Psoas muscle (tissue), 8 donors: ENCODE measurements around the gene PFKP. TPM values are rescaled to one million over a fixed set of nuclear protein-coding genes. Genes with fewer than 3 reads are reported as not detected.

Experiments
- ATAC-seq, 4 donors: fragments of 200-7000 bp; cut with Tn5 transposase; one replicate each; pipeline ENCODE4 v1.9.1; 2020; ENCODE audit warnings: moderate library complexity in 3 of 4, mild to moderate bottlenecking in 2 of 4
- DNase-seq, 2 donors: peaks; one replicate each; pipeline ENCODE4 v3.0.0-alpha.2; 2020
- H3K27ac ChIP-seq: fragments of 200-600 bp; one replicate; pipeline ENCODE4 v1.8.0; 2022
- H3K27me3 ChIP-seq, 3 donors: fragments of 200-600 bp in 1 of 3; one replicate each; pipeline versions ENCODE4 v1.6.1 to v1.8.0; 2013 to 2022; ENCODE audit warnings: low read length in 2 of 3, mild to moderate bottlenecking in 2 of 3, moderate library complexity in 1 of 3; ENCODE audit not compliant: insufficient read depth in 3 of 3
- H3K36me3 ChIP-seq, 2 donors: fragments of 200-600 bp in 1 of 2; one replicate each; pipeline versions ENCODE4 v1.6.1 to v1.8.0; 2013 to 2022; ENCODE audit warnings: low read depth in 1 of 2, mild to moderate bottlenecking in 1 of 2, moderate library complexity in 1 of 2; ENCODE audit not compliant: insufficient read depth in 1 of 2
- H3K4me1 ChIP-seq: fragments of 200-600 bp; one replicate; pipeline ENCODE4 v1.8.0; 2022
- H3K4me3 ChIP-seq: fragments of 200-600 bp; one replicate; pipeline ENCODE4 v1.8.0; 2022; ENCODE audit warnings: mild to moderate bottlenecking
- H3K9me3 ChIP-seq: fragments of 200-600 bp; one replicate; pipeline ENCODE4 v1.8.0; 2022
- CTCF ChIP-seq: fragments of 200-600 bp; IDR thresholded peaks from one replicate; pipeline ENCODE4 v1.8.0; 2022; ENCODE audit warnings: antibody characterized with exemption
- WGBS, 3 donors: extraction: QIAGEN DNeasy Blood & Tissue Kit; methylation state at CpG; one replicate each; pipeline versions ENCODE4 v1.1.6 to v1.1.7; 2013; 5-methylcytosine and 5-hydroxymethylcytosine counted together
- intact Hi-C, 2 donors: fragments of 100-400 bp; cut with DNase I; formaldehyde crosslinking; loops; one replicate each; pipeline versions ENCODE4 v1.11.0 to v1.14.2; 2022
- polyA plus RNA-seq, 3 donors: library from polyadenylated mRNA; stranded (reverse); fragments of 200-250 nt; gene quantifications; one replicate each; pipeline ENCODE4 v1.2.3, GENCODE V29; 2013
- total RNA-seq, 4 donors: library from RNA; stranded (reverse); fragmentation: NEBNext Ultra II Directional in 2 of 4; extraction: Animal tissue kit (Norgen Biotek cat#: 25700) in 2 of 4; gene quantifications; one replicate each; pipeline versions ENCODE4 v1.2.1 to v1.2.4, GENCODE V29; 2021 to 2023
- donor health status: healthy with polysubstance abuse.
- donor health status: DM: no; HTN: no; CAD: no; lungs with moderate emphysema.
- donor health status: Bipolar disorder and iron deficiency.
- donor health status: healthy.
- donor health status: DM: yes; HTN: yes; CAD: no.
- donor health status: DM: no; HTN: no; CAD: no.
- donor health status: DM: no; HTN: no; CAD: no.
- donor health status: DM: yes; HTN: yes; CAD: no.

PFKP gene
- total and polyA plus RNA-seq, 7 donors: 12.2 to 104 (median 33.4) TPM

GRCh38 chr10:3068968-3069737 lies 1.8 kb downstream of the PFKP start:
- TF ChIP-seq CTCF: no peak

GRCh38 chr10:3069876-3070275 lies 2.5 kb downstream of the PFKP start:
- no peak for DNase-seq
- H3K4me3 ChIP-seq: peak overlapping the region; percentile 72
- no peak for ATAC-seq
- H3K4me1 ChIP-seq: no peaks in the 10 kb centered on the region
- no peak for TF ChIP-seq CTCF
- 91 to 93% (median 93%) methylated on average over 11 of the region's 11 CpGs for WGBS, 3 donors
- H3K9me3 ChIP-seq: no peaks in the 10 kb centered on the region
- H3K27ac ChIP-seq: no peak overlapping the region
- peaks cover 0 to 58% (median 17%) of the 10 kb centered on the region in 3 donors for H3K27me3 ChIP-seq
- intact Hi-C loops: no loop called here
- H3K36me3 ChIP-seq: no peaks in the 10 kb centered on the region

More at GRCh38 chr10:3068968-3069737, 1.8 kb downstream of the PFKP start:
- ATAC-seq (peak; percentile 13 to 22 (median 15)), DNase-seq (no peak)
- Histone ChIP-seq H3K36me3 (no peaks in the 10 kb centered on the region), H3K4me3 (peak overlapping the region; percentile 72), H3K4me1 (no peaks in the 10 kb centered on the region), H3K27ac (no peak overlapping the region), H3K27me3 (peaks cover 0 to 61% (median 17%) of the 10 kb centered on the region in 3 donors), H3K9me3 (no peaks in the 10 kb centered on the region)
- intact Hi-C loops: no loop called here
- 11 to 14% (median 14%) methylated on average over 50 to 57 of the region's 57 CpGs for WGBS, 3 donors

DNA sequence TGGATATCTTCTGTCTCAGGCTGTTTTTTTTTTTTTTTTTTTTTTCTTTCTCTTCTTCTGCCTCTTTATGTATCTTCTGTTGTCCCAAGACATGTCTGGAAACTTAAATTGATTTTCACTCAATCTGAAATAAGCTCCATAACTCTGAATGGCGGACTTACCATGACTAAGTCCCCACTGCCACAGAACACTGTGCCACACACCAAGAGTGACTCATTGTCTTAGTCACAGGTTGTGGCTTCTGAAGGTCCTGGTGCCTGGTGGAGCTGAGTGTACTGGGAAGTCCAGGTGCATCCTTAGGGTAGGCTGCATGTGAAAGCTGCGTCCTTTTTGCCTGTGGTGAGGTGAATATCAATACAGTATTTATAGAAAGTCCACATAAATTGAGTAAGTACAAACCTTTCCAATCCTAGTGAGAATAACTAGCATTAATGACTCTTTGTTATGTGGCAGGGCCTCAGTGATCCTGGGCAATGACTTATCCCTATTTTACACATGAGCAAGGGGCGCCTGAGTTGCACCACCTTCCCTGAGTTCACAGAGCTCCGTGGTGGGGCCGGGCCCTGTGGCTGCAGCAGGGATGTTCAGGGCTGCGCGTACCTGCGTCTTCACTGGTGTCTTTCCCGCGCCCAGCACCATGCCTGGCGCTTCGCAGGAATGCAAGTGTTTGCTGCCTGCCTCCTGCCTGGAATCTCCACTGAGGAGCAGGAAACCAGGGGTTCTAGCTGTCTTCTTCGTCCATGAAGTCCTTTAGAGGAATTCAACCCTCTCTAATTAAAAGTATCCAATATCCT lies 4.3 kb downstream of the PFKP start:
- 94 to 97% (median 95%) methylated on average over 13 of the region's 13 CpGs for WGBS, 3 donors
- no peaks in the 10 kb centered on the region for H3K36me3 ChIP-seq
- H3K9me3 ChIP-seq: no peaks in the 10 kb centered on the region
- DNase-seq: no peak
- H3K27me3 ChIP-seq: peaks cover 0 to 51% (median 17%) of the 10 kb centered on the region in 3 donors
- ATAC-seq: no peak
- H3K27ac ChIP-seq: no peak overlapping the region
- H3K4me1 ChIP-seq: no peaks in the 10 kb centered on the region
- intact Hi-C loops: no loop called here
- TF ChIP-seq CTCF: no peak
- H3K4me3 ChIP-seq: no peak overlapping the region

DNA sequence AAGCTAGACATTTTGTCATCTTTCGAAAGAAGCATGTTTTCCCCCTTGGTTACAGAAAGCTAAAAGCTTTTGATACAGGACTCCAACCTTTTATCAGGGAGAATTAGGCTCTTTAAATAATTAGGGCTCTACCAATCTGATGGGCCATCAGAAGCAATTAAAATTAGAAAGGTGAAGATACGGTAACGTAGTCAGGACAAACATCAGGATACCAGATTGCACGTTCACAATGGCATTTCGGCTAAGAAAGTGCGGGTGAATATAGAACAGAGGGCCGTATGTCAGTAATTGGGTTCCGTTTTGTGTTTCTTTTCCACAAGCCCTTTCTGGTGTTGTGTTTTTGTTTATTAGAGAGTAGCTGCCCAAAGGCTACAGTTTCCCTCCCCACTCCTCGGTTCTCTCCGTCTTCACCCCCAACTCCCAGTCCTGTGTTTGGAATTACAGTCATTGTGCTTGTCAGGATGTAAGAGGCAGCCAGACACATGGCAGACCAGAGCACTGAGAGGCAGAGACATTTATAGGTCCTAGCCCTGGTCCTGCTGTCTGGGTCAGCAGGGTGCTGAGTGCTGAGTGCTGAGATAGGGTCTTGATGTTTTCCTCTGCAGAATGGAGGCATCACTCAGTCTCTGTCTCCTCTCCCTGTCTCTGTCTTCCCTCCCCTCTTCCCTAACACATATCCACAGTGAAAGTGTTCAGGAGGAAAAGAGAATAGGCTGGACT lies 5.5 kb downstream of the PFKP start:
- peaks cover 0 to 39% (median 13%) of the 10 kb centered on the region in 3 donors for H3K27me3 ChIP-seq
- DNase-seq: no peak
- H3K36me3 ChIP-seq: no peaks in the 10 kb centered on the region
- no peak for ATAC-seq
- intact Hi-C loops: no loop called here
- no peak overlapping the region for H3K27ac ChIP-seq
- H3K4me1 ChIP-seq: no peaks in the 10 kb centered on the region
- H3K9me3 ChIP-seq: no peaks in the 10 kb centered on the region
- no peak for TF ChIP-seq CTCF
- no peak overlapping the region for H3K4me3 ChIP-seq
- WGBS, 3 donors: 95 to 97% (median 97%) methylated on average over 10 of the region's 10 CpGs
